GM21423 (cell line): ENCODE measurements around the gene CDIPT.

Experiments used
- ATAC-seq: cut with Tn5 transposase; IDR thresholded peaks from one replicate; pipeline ENCODE4 v1.9.1; 2021; ENCODE audit warnings: mild to moderate bottlenecking, moderate library complexity; ENCODE audit not compliant: unreplicated experiment

The CDIPT gene

DNA sequence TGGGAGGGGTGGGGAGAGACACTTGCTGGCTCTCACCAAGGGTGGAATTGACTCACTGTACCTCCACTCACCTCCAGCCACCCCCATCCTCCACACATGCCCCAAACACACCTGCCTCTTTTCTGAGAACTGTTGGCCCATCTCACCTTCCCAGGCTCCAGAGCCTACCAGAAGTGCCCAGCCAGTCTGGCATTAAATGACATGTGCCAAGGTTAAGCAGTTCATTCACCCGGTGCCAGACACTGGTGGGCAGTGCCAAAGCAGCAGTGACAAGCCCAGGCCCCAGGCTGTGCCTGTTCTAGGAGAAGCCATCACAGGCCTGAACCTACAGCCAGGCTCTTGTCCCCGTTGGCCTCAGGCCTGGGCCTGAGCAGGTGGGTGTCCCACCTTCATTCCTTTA, 31.5 kb downstream of the CDIPT start:
- ATAC-seq = no peak

DNA sequence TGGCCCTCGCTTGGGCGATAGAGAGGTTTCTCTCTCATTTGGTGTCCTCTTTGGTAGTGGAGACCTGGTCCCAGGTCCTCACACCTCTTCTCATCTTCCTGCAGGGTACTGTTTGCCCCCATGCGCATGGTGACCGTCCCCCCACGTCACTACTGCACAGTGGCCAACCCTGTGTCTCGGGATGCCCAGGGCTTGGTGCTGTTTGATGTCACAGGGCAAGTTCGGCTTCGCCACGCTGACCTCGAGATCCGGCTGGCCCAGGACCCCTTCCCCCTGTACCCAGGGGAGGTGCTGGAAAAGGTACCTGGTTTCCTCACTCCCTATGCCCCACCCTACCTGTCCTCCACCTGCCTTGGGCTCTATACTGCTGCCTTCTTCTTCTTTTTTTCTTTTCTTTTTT, 32.3 kb downstream of the CDIPT start:
- no peak for ATAC-seq

DNA sequence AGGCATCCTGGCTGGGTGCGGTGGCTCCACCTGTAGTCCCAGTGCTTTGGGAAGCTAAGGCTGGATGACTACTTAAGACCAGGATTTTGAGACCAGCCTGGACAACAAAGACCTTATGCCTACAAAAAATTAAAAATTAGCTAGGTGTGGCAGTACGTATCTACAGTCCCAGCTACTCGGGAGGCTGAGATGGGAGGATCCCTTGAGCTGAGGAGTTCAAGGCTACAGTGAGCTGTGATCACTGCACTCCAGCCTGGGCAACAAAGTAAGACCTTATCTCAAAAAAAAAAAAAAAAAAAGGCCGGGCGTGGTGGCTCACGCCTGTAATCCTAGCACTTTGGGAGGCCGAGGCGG, 36.7 kb downstream of the CDIPT start:
- ATAC-seq = no peak

DNA sequence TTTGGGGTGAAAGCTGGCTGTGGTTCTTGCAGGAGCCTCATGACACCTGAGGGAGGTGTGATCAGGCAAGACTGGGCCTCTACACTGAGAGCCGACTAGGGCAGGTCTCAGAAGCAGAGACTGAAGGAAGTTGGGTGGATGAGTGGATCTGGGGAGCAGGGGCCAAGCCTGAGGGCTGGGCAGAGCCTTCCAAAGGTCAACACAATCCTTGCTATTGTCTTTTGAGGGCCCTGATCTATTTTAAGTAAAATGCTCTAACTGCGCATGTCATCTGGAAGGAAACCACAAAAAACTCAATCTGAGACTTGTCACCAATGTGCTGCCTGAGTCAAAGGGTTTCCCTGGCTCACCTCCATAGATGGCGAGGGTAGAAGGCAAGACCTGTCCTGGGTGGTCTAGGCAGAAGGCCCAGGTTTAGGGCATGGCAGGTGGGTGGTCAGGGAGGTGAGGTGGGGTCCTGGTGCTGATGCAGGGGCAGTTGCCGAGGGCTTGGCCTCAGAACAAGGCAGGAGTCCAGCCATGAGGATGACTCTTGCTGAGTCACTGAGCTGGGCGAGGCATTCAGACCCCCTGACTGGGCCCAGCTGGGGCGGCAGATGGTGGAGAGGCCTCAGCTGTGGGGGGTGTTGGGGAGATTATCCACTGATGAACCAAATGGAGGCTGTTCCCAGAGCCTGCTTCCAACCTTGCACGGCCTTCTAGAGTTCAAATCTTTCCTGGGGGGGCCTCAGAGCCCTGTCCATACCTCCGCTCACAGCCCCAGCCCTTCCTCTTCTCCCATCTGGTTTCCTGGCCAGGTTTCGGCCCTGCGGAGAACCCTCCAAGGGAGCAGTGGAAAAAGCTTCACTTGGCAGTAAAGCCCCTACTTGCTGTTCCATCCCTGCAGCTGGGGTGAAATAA, 37.6 kb downstream of the CDIPT start:
- ATAC-seq = no peak

DNA sequence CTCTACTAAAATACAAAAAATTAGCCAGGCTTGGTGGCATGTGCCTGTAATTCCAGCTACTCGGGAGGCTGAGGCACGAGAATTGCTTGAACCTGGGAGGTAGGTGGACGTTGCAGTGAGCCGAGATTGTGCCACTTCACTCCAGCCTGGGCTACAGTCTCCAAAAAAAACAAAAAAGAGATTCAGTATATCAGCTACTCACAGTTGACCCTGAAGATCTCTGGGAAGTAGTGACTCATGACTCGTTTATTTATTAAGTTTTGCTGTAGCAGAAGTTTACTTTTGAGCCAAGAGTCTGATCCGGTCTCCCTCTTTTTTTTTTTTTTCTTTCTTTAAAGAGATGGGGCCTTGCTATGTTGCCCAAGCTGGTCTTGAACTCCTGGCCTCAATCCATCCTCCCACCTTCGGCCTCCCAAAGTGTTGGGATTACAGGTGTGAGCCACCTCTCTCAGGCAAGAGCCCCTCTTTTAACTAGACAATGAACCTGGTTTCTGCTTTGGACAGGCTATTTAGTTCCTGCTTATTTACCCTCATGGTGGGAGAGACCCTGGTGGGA, 38.4 kb downstream of the CDIPT start:
- ATAC-seq = no peak

DNA sequence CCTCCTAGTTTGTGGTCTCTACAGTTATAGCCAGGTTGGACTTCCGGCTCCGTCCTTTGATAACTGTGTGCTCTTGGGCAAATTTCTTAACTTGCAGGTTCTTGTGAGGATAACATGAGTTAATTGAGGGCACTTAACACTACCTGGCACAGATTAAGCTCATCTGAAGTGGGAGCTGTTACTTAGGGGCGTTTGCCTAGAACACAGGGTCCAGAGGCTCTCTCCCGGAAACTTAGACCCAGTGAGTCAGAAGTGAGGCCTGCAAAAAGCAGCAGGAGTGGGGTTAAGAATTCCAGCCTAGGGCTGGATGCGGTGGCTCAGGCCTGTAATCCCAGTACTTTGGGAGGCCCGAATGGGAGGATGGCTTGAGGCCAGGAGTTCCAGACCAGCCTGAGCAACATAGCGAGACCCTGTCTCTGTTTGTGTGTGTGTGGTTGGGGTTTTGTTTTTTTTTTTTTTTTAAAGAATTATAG, 41.3 kb downstream of the CDIPT start:
- no peak for ATAC-seq

DNA sequence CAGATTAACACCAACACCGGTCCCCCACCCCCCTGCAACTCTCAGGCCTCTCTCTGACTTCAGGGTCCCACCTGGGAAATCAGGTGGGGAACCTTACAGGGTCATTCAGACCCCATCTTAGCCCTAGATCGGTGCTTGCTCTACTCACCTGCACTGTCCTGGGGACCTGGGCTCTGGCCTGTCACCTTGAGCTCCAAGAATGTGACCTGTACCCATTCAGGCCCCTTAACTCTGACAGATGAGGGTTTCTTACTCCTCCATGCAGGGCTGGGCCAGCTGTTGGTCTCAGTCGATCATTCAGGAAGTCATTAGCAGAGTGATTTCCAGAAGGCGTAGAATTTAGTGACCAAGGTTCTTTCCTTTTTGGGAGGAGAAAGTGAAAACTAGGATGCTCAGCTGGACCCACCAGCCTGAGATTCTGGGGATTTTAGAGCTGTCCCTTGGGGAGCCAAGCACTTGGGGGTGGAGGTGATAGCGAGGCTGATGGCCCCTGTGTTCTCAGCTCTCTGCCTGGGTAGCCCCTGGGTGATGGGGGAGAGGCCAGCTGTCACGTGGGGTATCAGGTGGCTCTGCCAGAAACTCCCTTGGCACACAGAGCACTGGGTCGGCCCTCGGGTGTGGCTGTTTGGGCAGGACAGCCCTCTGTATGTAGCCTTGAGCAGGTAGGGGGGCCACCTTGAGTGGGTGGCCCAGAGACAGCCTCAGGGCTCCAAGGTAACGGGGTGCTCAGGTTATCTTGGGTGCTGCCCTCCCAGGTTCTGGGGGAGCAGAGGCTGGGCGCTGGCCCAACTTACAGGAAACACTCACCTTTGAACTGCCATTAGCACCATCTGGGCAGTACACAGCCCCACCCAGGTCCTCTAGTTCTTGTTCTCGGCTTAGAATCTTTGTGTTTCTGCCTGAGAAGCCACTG, 42.0 kb downstream of the CDIPT start:
- ATAC-seq = peak; percentile 46

DNA sequence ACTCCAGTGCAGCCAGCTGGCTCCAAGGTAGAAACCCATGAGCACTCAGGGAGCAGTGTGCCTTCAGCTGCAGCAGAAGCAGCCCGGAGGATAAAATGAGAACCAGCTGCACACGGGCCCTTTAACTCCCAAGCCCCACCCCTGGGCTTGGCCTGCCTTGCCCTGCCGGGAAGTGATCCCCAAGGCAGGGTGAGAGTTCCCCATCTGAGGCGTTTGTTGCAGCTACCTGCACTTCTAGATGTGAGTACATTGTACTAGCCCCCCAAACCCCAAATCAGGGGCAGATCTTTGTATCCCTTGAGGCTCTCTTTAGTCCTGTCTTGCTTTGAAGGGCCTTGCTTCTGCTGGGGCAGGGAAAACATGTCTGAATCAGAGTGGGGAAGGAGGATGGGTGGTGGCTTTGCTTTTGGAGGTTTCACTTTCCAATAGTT, 42.7 kb downstream of the CDIPT start, which contains the start of gene MVP:
MVP (plus strand) TSS at position 192 of the 431 bp plus-strand sequence. CDS start 10,088 bp downstream, outside the sequence.
- no peak for ATAC-seq

DNA sequence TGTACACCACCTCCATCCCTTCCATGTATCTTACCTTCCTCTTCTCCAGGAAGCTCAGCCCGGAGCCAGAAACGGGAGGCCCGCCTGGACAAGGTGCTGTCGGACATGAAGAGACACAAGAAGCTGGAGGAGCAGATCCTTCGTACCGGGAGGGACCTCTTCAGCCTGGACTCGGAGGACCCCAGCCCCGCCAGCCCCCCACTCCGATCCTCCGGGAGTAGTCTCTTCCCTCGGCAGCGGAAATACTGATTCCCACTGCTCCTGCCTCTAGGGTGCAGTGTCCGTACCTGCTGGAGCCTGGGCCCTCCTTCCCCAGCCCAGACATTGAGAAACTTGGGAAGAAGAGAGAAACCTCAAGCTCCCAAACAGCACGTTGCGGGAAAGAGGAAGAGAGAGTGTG, 43.5 kb downstream of the CDIPT start:
- no peak for ATAC-seq

DNA sequence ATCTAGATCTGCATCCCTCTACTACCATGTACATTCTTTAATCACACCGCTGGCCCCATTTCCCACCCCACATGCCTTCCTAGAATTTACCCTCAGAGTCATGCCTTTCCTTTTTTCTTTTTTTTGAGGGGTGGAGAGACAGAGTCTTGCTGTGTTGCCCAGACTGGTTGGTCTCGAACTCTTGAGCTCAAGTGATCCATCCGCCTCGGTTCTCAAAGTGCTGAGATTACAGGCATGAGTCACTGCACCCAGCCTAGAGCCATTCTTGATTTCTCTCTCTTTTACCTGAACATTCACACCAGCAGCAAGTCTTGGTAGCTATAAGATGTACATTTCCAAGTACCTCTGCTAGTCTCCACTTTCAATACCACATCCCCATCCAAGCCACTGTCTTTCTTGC, 44.9 kb downstream of the CDIPT start:
- no peak for ATAC-seq

DNA sequence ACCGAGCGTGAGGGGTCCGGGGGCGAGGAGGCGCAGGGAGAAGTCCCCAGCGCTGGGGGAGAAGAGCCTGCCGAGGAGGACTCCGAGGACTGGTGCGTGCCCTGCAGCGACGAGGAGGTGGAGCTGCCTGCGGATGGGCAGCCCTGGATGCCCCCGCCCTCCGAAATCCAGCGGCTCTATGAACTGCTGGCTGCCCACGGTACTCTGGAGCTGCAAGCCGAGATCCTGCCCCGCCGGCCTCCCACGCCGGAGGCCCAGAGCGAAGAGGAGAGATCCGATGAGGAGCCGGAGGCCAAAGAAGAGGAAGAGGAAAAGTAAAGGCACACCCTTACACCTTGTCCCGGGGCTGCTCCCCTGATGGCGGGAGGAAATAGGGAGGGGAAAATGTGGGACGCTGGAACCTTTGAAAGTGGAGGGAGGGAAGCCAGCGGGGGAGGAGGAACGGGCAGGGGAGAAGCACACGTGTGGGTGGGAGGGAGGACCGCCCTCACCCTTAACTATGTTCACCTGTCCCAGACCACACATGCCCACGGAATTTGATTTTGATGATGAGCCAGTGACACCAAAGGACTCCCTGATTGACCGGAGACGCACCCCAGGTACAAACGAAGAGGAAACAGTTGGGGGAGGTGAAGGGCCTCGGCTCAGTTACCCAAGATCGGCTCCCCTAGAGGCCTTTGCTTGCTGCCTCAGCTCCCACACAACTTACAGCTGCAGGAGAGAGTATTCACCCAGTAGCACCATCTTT, 46.2 kb downstream of the CDIPT start:
- ATAC-seq = peak; percentile 3

DNA sequence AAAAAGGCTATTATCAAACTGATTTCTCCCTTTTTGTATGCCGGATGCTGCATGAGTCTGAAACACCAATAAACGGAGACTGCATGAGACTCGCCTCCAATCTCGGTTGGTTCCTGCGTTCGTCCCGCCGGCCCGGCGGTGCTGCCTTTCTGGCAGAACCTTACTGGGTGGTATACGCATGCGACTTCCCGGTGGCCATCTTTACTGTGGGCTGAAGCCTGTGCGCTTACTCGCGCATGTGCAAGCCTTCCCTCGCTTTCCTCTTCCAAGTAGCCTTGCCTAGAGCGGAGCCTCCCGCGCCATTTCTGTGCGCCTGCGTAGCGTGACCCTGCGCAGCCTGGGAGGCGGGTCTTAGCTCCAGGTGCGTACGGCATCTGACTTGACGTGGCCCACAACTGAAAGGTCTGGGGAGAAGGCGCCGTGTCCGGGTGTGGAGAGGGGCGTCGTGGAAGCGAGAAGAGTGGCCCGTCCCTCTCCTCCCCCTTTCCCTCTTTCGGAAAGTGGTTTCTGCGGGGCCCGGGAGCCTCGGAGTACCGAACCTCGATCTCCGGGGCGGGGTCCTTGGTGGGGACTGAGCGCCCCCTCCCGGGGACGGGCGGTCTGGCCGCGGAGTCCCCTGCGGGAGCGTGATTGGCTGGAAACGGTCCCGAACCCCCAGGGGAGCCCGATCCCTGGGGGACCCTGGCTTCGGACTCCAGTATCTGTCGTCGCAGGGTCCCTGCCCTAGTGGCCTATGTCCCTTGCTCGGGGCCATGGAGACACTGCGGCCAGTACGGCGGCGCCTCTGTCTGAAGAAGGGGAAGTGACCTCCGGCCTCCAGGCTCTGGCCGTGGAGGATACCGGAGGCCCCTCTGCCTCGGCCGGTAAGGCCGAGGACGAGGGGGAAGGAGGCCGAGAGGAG, 47.0 kb downstream of the CDIPT start, which contains the start of gene PAGR1:
PAGR1 (plus strand) TSS at position 360 of the 901 bp plus-strand sequence; CDS start at position 734, 374 bp downstream.
- peak; percentile 58 for ATAC-seq

DNA sequence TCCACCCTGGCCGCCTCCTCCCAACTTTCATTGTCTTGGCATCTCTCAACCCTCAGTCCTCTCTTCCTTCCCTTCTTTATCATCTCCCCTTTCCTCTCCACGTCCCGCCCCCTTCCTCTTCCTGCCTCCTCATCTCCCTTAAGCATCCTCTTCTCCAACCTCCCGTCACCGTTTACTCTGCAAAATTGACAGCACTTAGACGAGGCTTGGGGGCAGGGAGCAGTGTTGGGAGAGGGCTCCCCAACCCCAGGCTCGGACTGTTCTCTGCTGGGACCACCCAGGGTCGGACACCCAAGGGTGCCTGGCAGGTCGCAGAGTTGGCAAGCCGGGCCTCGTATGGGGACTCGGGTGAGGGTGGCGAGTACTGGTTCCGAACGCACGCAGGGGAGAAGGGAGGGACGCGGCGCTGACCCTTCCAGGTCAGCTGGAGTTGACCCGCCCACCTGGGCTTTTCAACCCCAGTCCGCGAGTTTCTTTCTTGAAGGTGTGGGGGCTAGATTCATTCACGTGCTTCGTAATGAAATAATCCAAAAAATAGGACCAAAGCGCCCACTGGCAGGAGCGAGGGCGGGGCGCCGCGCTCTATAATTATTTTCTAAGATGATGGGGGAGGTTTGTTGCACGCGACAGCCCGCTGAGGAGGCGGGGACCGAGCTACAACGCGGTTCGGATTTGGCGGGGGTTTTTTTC, 47.8 kb downstream of the CDIPT start:
- ATAC-seq = no peak

DNA sequence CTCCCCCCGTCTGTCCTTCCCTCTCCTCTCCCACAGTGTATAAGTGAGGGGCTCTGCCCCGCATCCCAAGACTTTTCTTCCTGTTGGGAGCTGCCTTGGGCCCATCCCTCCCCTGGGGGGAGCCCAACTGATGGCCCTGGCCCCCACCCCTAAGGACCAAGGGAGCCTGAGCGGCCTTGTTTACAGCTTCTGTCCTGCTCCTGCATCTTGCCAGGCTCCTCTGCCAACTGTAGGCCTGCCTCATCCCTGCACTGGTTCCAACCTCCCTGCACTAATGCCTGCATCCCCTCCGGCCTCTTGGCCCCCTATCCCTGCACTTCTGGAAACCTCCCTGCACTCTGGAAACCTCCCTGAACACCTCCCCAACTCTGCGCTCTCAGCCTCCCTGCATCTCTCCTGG, 48.4 kb downstream of the CDIPT start:
- no peak for ATAC-seq

DNA sequence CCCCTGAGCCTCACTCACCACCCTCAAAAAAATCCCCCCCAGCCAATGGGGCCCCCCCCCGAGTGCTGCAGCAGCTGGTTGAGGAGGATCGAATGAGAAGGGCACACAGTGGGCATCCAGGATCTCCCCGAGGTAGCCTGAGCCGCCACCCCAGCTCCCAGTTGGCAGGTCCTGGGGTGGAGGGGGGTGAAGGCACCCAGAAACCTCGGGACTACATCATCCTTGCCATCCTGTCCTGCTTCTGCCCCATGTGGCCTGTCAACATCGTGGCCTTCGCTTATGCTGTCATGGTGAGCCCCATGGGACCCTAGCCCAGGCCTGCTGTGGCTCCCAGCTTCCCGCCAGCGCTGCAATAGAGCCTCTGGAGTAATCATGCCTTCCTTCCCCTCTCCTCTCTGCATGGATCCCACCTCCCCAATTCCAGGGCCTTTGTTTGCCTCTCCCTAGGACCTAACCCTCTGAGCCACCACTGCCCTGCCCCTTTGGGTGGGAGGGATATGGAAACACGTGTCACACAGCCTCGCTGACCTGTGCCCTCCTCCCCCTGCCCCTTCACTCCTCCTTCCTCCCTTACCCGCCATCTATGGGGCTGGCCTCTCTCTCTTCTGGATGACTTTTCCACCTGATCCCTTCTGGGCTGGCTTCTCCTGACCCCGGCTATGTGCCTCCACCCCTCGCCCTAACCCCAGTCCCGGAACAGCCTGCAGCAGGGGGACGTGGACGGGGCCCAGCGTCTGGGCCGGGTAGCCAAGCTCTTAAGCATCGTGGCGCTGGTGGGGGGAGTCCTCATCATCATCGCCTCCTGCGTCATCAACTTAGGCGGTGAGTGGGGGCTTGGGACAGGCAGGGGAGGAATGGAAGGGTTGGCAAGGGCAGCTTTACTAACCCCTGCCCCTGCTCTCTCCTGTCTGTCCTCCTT, 49.1 kb downstream of the CDIPT start:
- no peak for ATAC-seq

DNA sequence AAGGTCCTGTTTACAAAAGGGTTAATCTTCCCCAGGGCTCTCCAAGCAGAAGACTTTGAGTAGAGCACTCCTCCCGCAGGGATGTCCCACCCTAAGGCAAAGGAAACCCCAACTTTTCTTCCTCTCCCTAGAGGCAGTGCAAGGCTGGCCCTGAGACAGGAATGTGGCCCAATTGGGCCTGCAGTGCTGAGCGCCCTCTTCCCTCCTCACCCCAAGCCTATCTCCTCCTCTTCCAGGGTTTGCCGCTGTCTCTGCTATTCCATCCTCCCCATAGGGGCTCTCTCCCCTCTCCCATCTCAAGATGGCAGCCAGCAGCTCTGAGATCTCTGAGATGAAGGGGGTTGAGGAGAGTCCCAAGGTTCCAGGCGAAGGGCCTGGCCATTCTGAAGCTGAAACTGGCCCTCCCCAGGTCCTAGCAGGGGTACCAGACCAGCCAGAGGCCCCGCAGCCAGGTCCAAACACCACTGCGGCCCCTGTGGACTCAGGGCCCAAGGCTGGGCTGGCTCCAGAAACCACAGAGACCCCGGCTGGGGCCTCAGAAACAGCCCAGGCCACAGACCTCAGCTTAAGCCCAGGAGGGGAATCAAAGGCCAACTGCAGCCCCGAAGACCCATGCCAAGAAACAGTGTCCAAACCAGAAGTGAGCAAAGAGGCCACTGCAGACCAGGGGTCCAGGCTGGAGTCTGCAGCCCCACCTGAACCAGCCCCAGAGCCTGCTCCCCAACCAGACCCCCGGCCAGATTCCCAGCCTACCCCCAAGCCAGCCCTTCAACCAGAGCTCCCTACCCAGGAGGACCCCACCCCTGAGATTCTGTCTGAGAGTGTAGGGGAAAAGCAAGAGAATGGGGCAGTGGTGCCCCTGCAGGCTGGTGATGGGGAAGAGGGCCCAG, 50.0 kb downstream of the CDIPT start:
- ATAC-seq = no peak
